GM21529 (cell line): ENCODE measurements around the gene FAH.

Experiments used
- ATAC-seq: cut with Tn5 transposase; IDR thresholded peaks from one replicate; pipeline ENCODE4 v1.9.1; 2021; ENCODE audit not compliant: unreplicated experiment

FAH gene

DNA sequence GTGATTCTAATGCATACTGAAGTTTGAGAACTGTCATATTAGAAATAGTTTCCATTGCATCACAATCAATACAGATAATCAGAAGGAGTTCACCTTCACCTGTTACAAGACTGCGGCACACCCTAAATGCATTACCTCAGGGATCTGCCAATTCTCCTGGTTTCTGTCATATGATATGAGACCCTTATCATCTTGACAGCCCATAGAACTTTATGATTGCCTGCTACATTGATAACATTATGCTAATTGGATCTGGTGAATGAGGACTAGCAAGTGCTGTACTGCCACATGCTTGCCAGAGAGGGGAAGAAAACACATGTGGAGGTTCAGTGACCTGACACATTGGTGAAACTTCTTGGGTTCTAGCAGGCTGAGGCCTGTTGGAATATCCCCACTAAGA is 41.4 kb downstream of the FAH start:
- ATAC-seq = no peak

DNA sequence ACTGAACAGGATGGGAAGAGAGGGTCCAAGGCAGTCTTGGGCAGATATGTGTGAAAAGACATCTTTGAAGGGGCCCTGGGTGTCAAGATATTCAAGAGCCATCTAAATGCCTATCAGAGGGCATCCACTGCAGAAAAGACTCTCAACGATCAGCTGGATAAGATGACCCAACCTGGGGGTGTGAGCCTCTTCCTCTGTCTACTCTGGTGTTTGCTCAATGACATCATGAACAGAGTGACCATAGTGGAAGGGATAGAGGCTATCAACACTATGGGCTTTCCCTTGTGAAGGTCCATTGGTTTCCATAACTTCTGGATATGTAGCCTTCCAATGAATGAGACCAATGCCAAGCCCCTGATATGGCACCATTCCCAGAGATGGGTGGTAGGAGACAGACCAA is 42.1 kb downstream of the FAH start:
- ATAC-seq = no peak

DNA sequence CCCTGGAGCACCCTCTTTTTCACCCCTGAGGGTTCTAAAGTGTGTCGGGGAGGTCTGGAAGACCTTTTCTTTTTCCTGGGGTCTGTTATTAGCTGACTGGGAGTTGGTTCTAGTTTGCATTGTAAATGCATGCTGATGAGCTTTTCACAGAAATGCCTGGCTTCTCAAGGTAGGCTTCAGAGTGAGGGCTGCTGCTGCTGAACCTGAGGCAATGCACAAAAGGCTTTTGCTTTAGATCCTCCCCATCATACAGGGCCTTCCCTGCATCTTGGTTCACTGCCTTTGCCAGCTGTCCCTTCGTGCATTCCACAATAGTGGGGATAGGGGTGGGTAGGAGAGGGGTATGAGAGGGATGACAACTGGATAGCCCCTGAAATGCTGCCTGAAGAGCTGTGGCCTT is 46.6 kb downstream of the FAH start:
- no peak for ATAC-seq

DNA sequence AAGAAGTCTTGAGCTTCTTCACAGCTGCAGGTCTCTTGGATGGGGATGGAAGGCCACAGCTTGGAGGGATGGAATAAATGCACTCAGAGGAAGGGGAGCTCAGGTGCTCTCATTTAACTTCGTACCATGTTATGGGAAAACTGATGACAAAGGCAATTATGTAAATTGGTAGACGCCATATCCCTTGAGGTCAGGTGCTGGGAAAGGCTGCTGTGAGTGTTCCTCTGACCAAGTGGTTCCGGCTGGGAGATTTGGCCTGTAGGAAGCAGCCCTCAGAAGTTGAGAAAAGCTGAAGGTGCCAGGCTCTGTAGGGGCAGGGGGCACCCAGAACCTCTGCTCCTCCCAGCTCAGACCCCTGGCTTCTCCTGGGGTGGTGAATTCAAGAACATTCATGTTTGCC is 47.1 kb downstream of the FAH start:
- ATAC-seq = no peak

DNA sequence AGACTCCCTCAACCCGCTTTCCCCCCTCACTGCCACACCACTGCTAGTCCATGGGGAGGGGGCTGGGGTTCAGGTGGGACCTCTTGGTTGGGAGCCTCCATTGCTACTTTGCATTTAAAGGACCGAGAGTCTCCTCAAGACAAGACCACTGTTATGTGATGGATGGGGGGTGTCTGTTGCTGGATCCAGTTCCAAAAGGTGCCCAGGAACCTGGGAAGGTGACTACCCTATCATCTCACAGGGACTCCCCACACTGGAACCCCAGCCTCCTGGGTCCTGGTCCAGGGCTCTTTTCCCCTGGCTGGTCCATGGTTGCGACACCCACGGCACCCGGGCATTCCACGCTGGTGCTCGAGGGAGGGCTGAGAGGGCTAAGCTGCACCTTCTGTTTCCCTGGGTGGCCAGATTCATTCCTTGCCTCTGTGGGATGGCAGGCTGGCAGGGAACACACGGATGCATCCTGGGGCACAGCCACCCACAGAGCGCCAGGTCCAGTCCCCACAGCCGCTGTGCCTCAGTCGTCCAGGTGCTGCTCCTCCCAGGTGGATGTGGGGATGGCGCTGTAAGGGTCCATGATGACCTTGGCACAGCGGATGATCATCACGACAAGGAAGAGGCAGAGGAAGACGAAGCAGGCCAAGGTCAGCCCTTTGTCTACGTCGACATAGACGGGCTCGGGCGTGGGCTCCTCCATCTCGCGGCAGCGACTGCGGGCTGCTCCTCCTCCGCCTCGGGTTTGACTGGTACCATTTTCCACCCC is 48.6 kb downstream of the FAH start:
- ATAC-seq = no peak

DNA sequence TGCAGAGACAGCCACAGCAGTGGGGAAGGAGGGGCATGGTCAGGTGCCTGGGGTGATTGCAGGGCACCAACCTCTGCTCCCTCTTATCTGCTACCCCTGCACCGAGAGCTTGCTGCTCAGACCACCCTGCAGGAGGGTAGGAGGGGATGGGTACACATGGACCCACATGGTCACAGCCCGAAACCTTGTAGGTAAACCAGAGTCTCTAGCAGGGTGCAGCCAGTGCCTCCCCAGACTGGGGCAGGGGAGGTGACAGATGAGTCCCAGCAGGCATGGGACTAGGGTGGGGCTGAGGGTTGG is 49.2 kb downstream of the FAH start:
- ATAC-seq = no peak

DNA sequence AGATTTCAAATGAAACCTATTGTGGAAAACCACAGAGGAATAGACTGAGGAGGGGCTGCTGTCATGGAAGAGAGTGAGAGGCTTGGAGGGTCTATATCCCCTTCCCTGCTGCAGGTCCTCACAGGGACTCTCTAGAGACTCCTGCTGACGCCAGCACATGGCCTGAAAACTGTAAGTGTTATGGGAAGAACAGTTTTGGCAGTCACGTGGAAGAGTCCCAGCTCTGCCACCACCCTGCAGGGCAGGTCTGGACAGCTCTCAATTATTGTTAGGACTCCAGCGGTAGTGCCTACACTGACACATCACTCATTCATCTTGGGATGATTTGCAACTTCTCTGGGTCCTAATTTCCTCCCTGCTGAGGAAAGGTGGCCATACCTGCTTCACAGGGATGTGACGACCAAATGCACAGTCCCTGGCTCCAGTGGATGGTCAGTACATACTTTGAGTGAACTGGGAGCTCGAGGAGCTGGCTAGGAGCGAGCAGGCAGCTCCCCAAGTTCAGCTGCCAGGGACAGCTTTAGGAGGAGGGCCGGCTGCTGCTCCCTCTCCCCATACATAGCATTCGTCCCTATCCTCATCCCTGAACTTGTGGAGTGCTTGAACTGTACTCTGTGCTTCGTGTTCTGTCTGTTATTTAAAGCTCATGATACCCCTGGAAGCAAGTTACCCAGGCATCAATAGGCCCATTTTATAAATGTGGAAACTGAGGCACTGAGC is 50.0 kb downstream of the FAH start:
- no peak for ATAC-seq

DNA sequence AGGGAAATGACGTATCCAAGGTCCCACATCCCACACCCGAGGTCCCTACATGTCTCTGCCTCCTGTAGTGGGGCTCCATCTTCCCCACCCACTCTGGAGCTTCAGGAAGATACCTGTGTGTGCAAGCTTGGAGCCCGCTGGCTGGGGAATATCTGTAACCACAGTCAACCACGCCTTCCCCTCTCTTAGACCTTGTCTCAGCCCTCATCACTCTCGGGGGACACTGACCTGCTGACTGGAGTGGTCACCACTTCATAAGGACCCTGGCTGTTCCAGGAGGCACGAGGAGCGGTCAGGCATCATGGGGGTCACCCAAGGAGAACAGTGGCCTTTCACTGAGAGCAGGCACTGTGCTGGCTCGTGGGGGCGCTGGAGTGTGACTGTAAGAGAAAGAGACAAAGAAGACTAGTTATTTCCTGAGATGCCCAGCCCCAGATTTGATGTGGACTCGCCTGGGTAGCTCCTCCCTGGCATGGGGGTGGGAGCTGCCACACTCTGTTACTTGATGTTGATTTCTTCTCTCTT is 50.6 kb downstream of the FAH start:
- ATAC-seq = no peak

DNA sequence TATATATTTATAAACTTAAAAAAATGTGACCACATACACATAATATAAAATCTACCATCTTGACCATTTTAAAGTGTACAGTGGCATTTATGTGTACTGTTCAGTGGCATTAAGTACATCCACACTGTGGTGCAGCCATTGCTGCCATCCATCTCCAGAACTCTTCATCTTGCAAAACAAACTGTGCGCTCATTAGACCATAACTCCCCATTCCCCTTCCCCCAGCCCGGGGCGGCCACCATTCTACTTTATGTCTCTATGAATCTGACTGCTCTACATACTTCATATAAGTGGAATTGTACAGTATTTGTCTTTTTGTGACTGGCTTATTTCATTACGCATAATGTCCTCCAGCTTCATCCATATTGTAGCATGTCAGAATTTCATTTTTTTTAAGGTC is 51.4 kb downstream of the FAH start:
- ATAC-seq = no peak

DNA sequence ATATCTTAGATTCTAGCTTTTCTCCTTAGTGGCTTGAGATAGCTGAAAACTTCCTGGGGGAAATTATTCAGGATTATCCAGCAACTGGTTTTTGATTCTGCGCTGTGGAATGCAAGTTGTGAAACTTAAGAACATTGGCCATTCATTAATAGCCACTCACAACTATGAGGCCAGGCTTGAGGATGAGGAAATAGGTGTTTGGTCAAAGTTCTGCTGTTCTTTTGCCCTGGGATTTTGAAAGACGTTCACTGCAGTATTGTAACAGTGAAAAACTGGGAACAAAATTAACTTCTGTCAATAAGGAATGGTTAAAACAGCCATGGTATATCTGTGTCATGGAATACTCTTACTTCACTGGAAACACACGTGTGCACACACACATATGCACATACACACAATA is 55.1 kb downstream of the FAH start:
- ATAC-seq = no peak

DNA sequence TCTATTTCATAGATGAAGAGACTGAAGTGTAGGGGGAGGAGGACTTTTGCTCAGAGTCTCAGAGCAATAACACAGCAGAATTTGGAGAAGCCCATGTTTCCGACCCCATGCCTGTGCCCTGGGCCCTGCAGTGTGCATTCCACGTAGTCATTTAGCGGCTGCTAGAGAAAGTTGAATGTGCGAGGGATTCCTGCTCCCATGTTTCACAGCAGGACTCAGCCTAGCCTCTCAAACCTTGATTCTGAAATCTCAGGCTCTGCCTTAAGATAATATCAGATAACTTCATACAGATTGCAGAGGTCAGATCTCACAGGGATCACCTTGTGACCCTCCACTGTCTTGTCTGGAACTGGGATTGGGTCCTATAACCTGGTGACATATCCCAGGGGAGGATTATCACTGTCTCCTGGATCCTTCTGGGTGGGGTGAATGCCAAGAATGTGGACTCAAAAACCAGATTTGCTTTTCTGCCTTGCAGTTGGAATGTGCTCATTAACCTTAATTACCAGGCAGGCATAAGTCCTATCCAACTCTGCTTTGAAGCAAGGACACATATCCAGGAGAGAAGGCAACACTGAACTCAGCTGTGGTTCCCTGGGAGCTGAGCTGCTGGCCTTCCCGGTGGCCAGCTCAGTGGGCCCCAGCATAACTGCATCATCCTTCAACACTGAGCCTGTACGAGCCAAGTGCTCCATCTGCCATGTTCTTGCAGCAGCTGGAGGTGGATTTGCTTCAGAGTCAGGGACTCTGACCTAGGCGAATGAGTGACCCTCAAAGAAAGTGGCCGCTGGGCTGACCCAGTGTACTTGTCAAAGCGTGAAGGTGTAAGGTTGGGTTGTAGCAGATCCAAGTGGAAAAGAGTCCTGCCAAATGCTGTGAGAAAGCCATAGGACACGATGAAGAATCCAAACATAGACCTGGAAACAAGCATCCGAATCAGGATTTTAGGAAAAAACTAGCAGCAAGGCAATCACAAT is 56.2 kb downstream of the FAH start:
- no peak for ATAC-seq

DNA sequence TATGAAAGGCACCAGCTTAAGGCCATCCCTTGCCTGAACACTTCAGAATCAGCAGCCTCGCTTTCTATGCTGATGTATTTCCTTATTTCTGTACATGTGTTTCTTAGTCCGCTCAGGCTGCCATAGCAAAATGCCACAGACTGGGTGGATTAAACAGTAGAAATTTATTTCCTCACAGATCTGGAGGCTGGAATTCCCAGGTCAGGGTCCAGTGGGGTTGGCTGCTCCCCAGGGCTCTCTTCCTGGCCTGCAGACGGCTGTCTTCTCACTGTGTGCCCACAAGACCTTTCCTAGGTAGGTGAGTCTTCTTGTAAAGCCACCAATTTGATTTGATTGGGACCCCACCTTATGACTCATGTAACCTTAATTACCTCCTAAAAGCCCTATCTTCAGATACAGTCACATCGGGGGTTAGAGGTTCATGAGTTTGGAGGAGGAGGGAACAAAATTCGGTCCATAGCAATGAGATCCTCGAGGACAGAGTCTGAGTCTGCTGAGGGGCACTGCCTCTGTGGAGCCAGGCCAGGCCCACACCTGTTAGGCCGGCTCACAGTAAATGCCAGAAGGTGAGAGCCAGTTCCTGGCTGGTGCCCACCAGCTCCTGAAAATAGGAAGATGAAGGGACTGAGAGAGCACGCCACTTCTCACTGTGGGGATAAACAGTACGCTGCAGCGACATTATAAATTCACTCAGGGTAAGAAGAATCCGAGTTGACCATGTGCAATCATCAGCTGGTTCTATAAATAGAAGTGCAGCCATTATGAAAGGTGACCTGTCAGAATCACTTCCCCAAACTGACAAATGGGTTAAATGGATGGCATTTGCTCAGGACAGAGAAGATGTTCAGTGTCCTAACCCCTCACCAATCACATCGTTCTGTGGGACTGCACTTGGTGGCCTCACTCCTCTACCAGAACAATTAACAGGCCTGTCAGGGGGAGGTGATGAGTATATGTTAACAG is 58.1 kb downstream of the FAH start:
- ATAC-seq = no peak

DNA sequence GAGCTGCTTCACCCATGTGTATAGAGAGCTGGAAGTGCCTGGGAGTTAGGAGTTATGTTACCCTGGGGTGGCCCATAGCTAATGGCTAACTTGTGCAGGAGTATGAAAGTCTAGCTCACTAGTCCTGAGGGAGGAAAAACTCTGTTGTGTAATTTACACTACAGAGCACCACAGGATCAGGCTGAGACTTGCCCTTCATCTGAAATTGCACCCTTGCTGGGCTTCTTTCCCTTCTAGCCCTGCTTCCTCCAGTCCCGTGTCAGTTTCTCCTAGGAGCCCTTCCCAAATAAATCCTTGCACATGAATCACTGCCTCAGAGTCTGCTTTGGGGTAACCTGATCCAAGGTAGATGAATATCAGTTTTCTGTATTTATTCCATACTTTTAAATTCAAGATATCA is 59.2 kb downstream of the FAH start:
- ATAC-seq = no peak

DNA sequence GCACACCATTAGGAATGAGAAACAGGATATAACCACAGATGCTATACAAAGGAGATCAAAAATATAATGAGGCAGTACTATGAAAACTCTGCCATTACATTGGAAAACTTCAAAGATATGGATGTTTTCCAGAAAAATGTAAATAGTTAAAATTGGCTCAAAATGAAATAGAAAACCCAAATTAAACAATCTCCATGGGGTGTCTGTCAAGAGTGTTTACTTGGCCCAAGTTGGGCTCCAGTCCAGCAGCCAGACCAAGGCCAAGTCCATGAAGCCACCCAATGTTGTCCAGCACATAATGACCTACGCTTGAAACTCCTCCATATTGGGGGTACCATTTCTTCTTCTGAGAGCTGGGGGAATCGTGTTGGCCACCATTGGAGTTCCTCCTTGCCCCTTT is 62.1 kb downstream of the FAH start:
- ATAC-seq = no peak

DNA sequence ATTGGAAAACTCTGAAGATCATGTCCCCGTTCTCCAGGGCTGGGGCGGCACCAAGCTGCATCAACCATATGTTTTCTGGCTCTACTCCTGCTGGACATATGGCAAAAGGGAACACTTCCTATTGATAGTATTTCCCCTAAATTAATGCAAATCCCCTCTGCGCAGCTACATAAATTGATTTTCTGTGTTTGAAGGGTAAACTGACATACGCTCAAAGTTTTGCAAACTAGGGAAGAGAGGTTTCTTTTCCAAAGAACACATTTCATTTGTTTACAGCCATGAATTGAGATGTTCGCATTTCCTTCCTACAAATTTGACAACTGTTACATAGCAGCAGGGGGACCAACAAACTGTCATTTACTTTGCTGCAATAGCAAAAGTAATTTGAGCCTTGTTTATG is 63.3 kb downstream of the FAH start:
- ATAC-seq = no peak

DNA sequence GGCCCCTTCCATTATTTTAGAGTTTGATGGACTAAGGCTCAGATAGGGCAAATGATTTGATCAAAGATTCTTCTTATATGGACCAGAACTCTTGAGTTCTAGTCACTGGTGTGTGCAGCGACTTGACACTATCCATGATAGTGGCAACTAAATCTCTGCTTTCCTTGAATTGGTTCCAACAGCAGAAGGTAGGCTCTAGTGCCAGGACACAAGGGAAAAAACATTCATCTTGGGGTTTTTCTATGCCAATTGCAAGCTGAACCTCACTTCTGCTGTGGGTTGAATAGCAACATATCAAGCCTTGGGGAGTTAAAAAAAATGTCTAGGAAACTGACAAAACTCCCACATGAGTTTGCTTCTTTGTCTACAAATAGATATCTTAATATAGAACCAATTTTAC is 64.1 kb downstream of the FAH start:
- no peak for ATAC-seq

DNA sequence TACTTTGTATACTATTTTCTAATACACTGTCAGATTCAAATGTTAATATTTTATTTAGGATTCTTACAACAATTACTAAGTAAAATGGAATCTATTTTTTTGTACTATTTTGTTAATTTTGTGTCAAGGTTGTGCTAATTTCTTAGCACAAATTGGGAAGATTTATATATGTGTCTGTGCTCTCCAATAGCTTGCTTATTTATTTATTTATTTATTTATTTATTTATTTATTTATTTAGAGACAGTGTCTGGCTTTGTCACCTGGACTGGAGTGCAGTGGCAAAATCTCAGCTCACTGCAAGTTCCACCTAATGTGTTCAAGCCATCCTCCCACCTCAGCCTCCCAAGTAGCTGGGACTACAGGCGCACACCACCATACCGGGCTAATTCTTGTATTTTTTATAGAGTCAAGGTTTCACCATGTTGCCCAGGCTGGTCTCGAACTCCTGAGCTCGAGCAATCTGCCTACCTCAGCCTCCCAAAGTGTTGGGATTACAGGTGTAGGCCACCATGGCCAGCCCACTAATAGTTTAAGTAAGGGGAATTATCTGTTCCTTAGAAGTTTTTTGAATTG is 64.6 kb downstream of the FAH start:
- ATAC-seq = no peak

DNA sequence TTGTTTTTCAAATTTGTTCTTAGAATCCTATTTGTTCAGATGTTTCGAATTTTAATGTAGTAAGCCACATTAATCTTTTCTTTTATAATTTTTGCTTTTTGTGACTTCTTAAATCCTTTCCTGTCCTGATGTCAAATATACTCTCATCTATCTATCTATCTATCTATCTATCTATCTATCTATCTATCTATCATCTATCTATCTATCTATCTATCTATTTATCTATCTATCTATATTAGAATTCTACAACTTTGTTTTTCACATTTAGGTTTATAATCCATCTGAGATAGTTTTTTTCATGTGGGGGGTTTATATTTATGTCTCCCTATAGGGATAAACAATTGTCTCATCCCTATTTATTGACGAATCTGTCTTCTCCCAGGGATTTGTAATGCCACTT is 67.2 kb downstream of the FAH start:
- ATAC-seq = no peak

DNA sequence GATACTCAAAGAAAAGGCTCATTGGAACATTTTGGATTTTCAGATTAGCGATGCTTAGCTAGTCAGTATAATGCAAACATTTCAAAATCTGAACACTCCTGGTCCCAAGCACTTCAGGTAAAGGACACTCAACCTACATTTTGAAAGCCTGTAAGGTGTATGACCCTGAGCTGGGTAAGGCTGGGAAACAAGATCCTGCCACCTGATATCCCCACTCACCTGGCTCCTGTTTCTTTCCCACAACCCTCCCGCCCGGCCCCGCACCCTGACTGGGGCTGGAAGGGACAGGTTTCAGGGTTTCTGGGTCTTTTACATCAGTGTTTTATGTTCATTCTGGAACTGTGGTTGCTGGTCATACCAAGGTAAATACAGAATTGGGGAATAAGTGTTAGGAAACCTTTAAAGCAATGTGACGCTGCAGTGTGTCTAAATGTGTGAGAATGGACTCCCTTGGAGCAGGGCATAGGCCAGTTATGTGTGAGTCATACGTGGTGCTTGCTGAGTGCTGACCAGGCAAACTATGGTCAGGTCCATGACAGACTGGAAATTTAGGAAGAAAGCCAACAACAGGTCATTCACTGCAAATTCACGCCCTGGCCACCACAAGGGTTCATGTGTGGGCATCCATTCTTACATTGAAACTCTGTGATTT is 76.3 kb downstream of the FAH start:
- no peak for ATAC-seq

DNA sequence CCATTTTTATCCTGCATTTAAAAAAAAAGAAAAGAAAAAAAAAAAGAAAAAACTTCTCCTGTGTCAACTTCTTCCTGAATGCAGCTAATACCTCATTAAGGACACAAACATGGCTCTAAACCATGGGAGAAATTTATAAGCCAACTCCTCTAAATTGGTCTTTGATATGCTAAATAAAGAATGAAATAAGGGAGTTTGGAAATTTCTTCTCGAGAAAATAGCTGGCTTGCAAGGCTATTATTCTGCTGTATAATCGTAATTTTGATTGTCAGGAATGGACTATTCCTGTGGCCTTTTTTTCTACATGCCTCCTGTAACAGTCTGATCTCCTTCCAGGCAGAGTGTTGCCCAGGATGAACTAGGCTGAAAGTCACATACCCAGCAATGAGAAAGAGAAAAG is 78.6 kb downstream of the FAH start:
- ATAC-seq = no peak
